Activated CD8-positive, alpha-beta memory T cell treated with anti-CD3 and anti-CD28 coated beads for 4 hours (primary cell): ENCODE data around the gene MAPT.

ENCODE experiments used
- DNase-seq, 2 donors: peaks; one replicate each; pipeline ENCODE4 v3.0.0-alpha.2; 2020; ENCODE audit warnings: low read depth in 2 of 2

The MAPT gene

GRCh38 chr17:45894022-45894784 is at the start of gene MAPT:
Gene MAPT, plus strand, starts transcription at chr17:45894554. Its CDS starts 67,784 bp downstream, at chr17:45962338.
- DNase-seq = peak; percentile 60 to 64

- DNase-seq = no peak
Measured at GRCh38 chr17:45844695-45845375, 49.5 kb upstream of the MAPT start, which contains the start of gene SPPL2C. Gene SPPL2C, plus strand, starts transcription at chr17:45844881. Its CDS starts 26 bp downstream, at chr17:45844907.

GRCh38 chr17:45845376-45846185 is 48.8 kb upstream of the MAPT start:
- DNase-seq = no peak

- DNase-seq = no peak
Measured at GRCh38 chr17:45846223-45846622, 48.1 kb upstream of the MAPT start.

GRCh38 chr17:45846646-45847045 is 47.7 kb upstream of the MAPT start:
- no peak for DNase-seq

- no peak for DNase-seq
Measured at GRCh38 chr17:45847101-45847500, 47.3 kb upstream of the MAPT start.

- no peak for DNase-seq
Measured at GRCh38 chr17:45847747-45848146, 46.6 kb upstream of the MAPT start.

- no peak for DNase-seq
Measured at GRCh38 chr17:45848405-45848804, 45.9 kb upstream of the MAPT start.

- no peak for DNase-seq
Measured at GRCh38 chr17:45848868-45849535, 45.4 kb upstream of the MAPT start.

- no peak for DNase-seq
Measured at GRCh38 chr17:45849536-45849990, 44.8 kb upstream of the MAPT start.

GRCh38 chr17:45850011-45850410 is 44.3 kb upstream of the MAPT start:
- DNase-seq = no peak

- no peak for DNase-seq
Measured at GRCh38 chr17:45850468-45850867, 43.9 kb upstream of the MAPT start.

GRCh38 chr17:45851022-45851421 is 43.3 kb upstream of the MAPT start:
- DNase-seq = no peak

- no peak for DNase-seq
Measured at GRCh38 chr17:45851464-45851863, 42.9 kb upstream of the MAPT start.

GRCh38 chr17:45851873-45852272 is 42.5 kb upstream of the MAPT start:
- DNase-seq = no peak

GRCh38 chr17:45852535-45853297 is 41.6 kb upstream of the MAPT start:
- peak; percentile 9 to 33 for DNase-seq

- DNase-seq = no peak
Measured at GRCh38 chr17:45854209-45854608, 40.1 kb upstream of the MAPT start.

- DNase-seq = no peak
Measured at GRCh38 chr17:45855691-45856336, 38.5 kb upstream of the MAPT start.

GRCh38 chr17:45857977-45858708 is 36.2 kb upstream of the MAPT start:
- no peak for DNase-seq

- no peak for DNase-seq
Measured at GRCh38 chr17:45861165-45861564, 33.2 kb upstream of the MAPT start.
